RWPE1 (cell line): ENCODE measurements around the gene NRARP.
A peak's percentile ranks its signal among the peaks of the same experiment; 100 is the strongest.

Experiments
- CTCF ChIA-PET: fragments of 350-600 bp; sonication (Branson Sonifier 250); formaldehyde crosslinking; extraction: SDS; loops from one replicate; lab custom pipeline; 2021; lab: Yijun Ruan, JAX
- POLR2A ChIA-PET: fragments of 400-600 bp; formaldehyde crosslinking; extraction: SDS; loops from one replicate; lab custom pipeline; 2020; ENCODE audit warnings: antibody characterized with exemption; ENCODE audit not compliant: low non-redundant PET; lab: Yijun Ruan, JAX
- DNase-seq: peaks from one replicate; pipeline ENCODE4 v3.0.0; 2012; ENCODE audit warnings: low spot score
- H3K27ac ChIP-seq: fragments of 450-650 bp; 2 replicates; pipeline ENCODE4 v1.5.1; 2017
- CTCF ChIP-seq: fragments of 450-650 bp; conservative IDR thresholded peaks from 2 replicates; pipeline ENCODE4 v1.5.1; 2017; ENCODE audit warnings: low read depth, mild to moderate bottlenecking

The NRARP gene

GRCh38 chr9:137250329-137251193, 51.5 kb downstream of the NRARP start:
- peak overlapping the region; percentile 12 for H3K27ac ChIP-seq
- ChIA-PET POLR2A (no interaction called here), CTCF (interaction anchor here (1.6 kb wide), 1 partner anchor 14 kb away, joined by 5 read pairs; no protein-coding TSS in a partner anchor)
- DNase-seq, result no peak
- no peak for TF ChIP-seq CTCF
